Activated CD8-positive, alpha-beta memory T cell treated with anti-CD3 and anti-CD28 coated beads, Interleukin-2, amount 50 U/mL, for 4 hours (primary cell): Measurements from ENCODE around the gene JAG2.
A peak's percentile ranks its signal among the peaks of the same experiment; 100 is the strongest.

Experiments
- DNase-seq: peaks from one replicate; pipeline ENCODE4 v3.0.0-alpha.2; 2020

The JAG2 gene

DNA sequence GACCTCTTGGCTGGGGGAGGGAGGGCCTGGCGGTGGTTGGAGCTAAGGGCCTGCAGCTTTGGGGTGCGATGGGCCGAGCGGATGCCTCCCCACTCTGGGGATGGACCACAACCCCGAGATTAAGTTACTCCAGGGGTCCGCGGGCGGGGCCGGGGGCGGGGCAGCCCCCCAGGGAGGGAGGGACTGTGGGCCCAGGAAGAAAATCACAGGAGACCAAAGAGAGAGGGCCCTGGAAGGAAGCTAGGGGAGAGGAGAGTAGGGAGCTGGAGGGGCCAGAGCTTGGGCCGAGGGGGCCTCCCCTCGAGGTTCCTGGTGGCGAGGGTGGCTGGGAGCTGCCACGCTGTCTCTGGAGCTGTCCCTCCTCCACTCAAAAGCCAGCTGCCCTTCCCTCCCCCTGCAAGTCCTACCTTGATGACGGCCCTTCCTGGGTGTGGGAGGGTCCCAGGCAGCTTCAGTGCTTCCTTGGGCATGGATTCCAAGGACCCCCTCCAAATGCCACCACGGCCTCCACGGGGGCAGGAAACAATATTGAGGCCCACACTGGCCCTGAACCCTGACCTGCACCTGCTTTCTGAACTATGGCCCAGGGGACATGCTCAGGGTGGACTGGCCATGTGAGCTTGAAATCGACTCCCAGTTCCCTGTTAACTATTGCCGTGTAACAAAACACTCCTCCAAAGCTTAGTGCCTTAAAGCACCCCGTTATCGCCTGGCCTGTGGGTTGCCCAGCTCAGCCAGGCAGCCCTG, 13.1 kb upstream of the JAG2 start:
- no peak for DNase-seq

DNA sequence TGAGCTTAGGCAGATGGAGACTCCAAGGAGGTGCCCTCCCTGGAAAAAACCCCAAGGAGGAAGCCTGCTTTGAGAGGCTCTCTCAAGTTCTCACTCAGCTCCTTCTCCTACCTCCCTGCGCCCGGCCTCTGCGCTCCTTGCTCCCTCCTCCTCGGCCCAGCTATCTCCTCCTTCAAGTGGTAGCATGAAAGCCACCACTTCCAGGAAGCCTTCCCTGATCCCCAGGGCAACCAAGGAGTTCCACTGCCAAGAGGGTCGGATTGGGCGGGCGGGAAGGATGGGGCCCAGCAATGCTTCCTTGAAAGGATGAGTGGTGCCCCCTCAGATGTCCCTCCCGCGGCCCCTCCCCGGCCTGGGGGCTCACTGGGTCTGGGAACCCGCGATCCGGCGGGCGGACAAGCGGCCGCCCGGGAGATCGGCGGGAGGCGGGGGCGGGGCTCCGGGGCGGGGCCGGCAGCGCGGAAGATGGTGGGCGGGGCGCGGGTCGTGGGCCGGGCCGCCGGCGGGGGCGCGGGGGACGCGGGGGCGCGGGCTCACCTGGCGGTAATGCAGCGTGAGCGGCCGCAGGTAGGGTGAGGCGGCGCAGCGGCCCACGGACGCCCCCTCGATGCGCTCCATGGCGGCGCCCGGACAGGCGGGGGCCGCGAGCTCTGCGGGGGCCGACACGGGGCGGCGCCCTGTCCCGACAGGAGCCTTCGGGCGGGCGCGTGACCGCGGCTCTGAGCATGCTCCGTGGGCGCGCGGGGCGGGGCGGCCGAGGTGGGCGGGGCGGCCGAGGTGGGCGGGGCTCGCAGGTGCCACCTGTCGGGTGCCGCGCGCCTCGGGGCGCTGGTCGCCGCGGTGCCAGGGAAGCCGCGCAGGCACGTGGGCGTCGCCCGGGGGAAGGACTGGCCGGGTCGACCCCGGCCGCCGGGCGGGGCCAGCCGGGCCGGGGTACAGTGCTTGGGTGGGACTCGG, 12.3 kb upstream of the JAG2 start, which contains the start of gene NUDT14:
Gene NUDT14, minus strand, starts transcription at position 721 of the 957 bp plus-strand sequence. Its CDS starts 103 bp downstream, at position 618.
- peak; percentile 86 for DNase-seq

DNA sequence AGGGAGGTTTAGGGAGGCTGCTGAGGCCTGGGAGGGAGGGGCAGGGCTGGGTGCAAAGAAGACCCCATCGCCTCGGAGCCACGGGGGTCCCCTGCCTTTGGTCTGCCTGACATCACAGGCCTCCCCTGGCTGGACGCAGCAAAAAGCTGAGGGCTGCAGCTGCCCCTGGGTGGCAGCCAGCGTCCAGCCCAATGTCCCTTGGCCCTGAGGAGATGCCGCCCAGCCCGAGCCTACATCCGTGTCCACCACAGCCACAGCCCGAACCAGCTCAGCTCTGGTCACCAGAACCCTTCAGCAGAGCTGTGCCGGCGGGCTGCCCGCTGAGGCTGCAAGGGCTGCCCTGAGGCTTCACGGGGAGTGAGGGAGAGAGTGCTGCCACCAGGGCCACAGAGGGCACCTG, 10.6 kb upstream of the JAG2 start:
- DNase-seq, result no peak

DNA sequence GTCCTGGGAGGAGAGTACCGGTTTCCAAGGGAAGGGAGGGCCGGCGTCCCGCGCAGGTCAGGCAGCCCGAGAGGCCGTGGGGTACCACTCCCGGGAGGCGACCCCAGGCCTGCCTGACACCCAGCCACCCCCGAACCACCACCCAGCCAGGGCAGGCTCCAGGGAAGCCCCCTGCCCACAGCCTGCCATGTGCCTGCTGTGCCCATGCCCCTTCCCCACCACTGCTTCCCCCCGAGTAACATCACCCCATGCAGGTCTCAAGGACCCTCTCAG, 10.2 kb upstream of the JAG2 start:
- DNase-seq, result no peak

DNA sequence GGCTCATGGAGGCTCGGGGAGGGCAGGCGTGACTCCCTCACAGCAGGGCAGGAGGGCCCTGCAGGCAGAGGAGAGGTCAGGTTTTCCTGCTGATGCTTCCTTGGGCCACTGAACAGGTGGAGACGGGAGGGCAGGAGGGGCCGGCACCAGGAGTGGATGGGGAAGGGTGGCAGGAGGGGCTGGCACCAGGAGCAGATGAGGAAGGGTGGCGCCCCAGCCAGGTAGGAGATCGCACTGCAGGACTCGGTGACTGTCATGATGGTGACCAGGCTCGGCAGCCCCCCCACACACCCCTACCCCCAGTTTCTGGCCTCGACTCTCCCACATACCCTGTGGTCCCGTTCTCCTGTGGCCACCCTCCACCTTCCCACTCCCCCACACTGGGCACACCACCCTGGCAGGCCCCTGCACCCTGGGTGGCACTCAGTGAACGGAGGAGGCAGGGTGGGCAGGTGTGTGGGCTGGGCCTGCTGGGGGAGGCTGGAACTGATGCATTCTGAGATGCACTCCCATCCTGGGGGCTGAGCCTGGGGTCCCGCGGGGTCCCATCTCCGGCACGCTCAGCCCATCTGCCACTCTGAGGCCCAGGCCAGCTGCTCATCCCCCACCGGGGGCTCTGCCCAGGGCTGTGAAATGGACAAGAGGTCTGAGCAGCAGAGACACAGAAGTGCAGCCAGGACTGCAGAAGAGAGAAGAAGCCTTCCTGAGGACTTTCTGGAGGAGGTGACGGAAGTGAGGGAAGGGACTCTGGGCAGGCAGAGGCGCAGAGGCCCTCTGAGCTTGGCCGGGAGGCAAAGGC, 9.7 kb upstream of the JAG2 start:
- DNase-seq, result no peak

DNA sequence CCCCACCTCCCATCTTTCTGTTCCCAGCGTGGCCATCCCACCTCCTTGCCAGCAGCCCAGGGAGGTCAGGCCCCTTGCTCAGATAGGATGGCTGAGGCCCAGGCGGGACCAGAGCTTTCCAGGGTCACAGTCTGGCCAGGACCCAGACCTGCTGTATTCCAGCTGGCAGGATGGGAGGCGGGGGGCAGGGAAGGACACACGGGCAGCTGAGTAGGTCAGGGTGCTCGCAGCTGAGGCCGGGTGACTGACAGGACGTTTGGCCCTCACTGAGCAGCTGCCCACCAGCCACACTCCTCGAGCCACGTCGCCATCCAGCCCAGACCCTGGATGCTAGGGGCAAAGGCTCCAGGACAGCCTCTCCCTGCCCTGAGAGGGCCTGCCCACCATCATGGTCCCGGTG, 8.5 kb upstream of the JAG2 start:
- no peak for DNase-seq

DNA sequence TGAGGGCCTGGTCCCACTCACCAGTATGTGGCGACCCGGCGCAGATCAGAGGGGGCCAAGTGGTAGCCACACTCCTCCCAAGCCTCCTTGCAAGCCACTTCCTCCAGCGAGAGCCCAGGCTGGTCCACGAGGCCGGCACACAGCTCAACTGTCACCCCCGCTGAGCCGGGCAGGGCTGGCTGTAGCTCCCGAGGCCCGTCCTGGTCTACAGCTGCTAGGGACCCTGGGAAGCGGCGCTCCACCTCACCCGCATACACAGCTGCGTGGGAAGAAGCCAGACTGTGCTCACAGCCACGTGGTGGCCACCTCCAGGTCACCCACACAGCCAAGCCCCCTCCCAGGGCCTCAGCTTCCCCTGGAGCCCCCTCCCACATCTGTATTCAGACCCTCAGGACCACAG, 7.9 kb upstream of the JAG2 start:
- DNase-seq, result no peak

DNA sequence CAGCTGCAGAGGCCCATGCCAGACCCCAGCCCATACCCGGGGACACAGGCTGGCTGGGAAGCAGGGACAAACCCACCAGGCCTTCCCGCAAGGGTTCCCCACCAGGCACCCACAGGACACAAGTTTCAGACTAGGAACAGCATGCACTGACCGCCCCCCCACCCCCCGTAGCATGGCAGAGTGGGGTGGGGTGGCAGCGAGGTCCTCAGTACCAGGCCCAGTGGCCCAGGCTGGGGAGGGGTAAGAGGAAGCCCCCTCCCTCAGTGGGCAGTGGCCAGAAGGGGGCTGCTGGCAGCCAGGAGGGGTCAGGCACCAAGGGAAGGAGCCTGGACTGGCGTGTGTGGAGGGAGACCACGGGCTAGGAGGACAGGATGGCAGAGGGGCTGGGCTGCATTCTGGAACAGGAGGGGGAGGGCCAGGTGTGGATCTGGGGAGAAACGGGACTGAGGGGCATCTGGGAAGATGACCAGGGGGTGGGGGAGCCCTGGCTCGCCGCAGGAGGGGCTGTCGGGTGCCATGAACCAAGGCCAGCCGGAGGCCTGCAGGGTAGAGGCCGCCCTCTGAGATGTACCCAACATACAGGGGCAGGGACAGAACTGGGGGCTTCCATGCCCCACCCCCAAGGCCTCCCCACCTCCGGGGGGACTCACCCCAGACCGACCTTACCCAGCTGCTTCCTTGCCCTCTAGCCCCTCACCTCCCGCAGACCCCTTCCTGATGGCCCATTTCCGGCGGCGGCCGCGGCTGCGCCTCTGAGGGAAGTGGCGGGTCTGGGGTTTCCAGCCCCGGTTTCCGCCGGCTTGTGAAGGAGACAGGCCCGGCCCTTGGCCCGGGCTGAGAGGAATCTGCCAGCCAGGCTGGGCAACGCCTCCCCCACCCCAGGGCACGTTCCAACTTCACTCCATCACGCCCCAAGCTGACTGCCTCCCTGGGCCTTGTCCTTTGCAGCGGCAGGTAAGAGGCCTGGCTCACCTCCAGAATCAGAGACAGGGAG, 5.6 kb upstream of the JAG2 start:
- no peak for DNase-seq

DNA sequence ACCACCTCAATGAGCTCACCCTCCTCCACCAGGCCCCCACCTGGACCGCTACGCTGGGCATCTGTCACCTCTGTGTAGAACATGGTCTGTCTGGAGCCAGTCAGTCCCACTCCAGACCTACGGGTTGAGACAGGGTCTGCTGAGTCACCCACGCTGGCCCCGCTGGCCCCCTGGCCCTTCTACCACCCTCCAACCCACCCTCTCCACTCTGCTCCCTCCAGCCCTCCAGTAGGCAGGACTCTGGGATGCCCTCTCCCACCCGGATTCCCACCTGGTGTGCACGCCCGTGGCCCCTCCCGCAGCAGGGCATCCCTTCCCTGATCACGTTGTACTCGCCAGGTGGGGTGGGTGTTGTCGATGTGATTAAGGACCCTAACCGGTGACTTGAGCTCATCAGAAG, 4.6 kb upstream of the JAG2 start:
- DNase-seq, result no peak

DNA sequence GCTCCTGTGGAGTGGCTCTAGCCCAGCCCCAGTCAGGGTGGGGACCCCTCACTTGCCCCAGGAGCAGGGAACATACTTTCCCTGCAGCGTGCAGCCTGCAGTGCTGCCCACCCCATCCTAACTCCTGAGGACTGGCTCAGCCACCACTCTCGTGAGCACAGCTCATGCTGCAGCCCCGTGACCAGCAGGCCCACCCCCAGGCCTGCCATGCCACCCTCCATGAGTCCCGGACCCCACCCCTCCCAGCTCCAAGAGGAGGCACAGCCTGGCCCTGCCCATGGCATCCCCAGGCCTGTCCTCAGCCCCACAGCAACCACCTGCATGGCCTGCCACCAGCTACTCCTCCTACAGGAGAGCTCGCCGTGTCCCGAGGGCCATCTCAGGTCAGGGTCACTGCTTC, 3.9 kb upstream of the JAG2 start:
- DNase-seq, result no peak

DNA sequence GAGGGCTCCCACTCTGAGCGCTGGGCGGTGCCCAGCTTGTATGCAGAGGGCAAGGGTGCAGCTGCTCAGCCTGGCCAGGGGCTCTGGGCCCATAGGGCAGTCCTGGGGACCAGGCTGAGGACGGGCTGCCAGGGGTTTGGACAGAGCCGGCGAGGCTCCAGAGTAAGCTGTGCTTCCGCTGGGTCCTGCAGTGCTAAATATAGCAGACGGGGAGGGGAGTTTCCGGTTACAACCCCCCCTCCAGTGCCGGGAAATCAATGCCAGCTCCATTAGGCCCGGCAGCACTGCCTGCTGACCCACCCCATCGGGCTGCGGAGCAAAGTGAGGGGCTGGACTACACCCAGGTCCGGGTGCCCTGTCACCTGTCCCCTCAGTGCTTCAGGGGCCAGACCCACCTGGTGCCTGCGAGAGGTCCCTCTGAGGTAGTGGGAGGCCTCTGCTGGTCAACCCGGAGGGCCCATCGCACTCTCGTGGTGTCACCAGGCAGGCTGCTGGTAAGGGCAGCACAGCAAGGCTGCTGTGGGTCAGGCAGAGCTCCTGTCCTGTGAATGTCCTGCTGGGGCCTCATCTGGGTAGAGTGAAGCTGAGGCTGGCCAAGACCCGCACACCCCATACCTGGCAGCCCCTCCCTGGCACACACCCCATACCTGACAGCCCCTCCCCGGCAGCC, 2.6 kb upstream of the JAG2 start:
- no peak for DNase-seq

DNA sequence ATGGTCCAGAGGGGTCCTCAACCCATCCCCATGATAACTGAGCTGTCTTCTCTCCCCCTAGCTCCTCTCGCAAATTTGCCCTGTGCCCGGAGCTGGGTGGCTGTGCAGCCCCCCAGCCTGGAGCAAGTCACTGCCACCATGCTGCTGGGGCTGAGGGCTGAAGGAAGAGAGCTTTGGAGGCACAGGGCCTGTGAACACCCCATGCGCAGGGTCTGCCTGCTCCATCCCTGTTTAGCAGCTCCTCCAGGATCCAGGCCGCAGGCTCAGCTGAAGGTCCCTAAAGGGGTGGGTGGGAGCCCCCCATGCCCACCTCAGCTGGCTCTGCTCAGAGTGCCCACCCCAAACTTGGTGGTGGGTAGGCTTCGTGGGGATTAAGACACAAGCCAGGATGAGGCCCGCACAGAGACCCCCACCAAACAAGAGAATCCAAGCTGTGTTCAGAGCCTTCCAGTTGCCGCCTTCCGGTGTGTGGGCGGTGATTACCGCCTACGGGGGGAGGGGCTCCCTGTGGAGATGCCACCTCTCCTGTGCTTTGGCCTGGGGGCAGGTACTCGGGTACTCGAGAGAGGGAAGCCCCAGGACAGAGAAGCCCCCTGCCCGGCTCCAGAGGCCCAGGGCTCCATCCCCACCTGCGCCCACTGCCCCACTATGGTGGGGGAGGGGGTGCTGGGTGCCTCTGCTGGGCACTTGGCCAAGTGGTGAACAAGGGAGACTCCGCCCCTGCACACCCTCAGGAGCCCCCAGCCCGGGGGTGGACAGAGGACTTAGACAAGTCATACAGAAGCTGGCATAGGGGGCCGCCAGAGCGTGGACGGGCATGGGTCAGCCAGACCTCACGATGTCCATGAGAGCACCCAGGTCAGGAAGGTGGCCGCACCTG, 1.4 kb upstream of the JAG2 start:
- DNase-seq, result no peak

DNA sequence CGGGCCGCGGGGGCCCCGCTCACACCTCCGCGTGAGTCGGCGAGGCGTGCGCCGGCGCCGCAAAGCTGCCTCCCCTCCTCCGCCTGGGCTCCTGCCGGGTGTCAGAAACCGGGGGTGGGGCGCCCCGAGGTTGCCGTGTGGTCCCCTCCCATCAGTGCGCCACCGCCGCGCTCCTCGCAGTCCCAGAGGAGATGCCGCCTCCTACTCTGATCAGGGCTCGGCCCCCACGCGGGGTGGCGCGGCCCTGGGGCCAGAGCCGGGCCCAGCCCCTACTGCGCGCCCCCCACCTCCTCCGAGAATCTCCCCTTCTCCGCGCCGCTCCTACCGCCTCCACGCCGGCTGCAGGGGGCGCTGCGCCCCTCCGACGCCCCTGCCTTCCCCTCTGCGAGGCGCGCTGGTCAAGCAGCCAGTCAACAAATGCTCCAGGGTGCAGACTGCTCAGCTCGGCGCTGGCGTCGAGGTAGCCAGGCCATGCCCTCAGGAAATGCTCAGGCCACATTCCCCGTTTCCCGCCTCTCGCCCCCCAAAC, 467 bp upstream of the JAG2 start:
- DNase-seq, result peak; percentile 45

DNA sequence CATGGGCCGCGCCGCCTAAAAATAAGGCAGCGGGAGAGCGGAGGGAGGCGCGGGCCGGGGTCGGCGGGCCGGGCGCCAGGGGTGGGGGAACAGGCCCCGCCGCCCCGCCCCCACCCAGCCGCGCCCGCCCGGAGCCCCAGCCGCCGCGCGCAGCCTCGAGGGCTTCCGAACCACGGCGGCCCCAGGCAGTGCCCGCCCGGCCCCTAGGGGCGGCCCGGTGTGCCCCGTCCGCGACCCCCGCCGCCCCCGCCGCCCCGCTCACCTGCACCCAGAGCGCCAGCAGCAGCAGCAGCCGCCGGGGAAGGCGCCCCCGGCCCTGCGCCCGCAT, 519 bp downstream of the JAG2 start:
- DNase-seq, result no peak

DNA sequence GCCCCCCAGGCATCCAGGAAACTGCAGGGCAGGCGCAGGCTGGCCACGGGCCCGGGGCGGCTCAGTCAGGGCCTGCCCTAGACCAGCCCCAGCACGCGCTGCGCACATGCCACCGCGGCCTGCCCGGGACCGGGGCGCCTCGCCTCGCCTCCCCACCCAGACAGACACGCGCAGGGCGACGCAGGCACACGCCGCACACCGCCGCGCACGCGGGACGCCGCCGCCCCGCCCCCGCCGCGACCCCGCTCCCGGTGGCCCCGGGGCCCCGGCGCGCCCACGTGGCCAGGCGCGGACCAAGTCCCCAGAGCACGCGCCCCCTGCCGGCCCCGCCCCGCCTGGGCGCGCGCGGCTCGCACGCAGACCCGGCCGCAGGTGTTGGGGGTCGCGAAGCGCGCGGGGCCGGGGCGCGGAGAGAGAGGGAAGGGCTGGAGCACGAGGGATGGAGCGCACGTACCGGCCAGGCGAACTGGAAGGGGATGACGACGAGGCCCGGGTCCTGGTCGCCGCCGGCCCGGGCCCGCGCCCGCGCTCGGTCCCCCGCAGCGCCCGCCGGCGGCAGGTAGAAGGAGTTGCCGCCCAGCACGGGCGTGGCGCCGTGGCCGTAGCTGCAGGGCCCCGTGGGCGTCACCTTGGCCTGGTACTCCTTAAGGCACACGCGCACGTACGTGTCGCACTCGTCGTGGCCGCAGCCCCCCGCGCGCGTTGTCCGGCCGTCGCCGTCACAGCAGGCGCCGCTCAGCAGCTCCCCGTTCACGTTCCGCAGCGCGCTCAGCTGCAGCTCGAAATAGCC, 1.1 kb downstream of the JAG2 start:
- no peak for DNase-seq

DNA sequence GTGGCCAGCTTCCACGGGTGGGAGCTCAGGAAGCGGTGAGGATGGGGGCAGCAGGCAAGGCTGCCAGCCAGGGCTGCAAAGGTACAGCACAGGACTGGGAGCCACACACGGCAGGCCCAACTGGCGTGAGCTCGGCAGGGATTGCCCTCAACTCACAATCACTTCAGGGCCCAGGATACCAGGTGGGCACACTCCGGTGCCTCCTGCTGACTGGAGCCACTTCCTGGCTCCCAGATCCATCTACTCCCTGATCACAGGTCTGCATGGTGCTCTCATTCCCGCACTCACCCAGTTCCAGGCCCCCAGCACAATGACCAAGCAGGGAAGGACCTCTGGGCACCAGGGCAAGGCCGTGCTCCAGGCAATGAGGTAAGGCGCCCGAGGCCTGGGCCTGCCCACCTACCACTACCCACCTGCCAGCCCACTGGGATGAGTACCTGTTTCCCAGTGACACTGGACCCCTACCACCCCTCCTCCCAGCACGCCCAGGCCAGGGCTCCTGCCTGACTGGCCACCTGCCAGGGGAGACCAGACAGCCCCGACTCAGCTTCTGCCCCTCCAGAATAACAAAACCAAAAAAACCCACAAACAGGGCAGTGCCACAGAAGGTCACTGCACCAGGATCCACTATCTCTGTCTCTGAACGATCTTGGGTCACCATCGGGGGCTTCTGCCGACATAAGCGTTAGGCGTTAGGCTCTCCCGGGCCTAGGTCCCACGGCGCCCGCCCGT, 1.8 kb downstream of the JAG2 start:
- no peak for DNase-seq

DNA sequence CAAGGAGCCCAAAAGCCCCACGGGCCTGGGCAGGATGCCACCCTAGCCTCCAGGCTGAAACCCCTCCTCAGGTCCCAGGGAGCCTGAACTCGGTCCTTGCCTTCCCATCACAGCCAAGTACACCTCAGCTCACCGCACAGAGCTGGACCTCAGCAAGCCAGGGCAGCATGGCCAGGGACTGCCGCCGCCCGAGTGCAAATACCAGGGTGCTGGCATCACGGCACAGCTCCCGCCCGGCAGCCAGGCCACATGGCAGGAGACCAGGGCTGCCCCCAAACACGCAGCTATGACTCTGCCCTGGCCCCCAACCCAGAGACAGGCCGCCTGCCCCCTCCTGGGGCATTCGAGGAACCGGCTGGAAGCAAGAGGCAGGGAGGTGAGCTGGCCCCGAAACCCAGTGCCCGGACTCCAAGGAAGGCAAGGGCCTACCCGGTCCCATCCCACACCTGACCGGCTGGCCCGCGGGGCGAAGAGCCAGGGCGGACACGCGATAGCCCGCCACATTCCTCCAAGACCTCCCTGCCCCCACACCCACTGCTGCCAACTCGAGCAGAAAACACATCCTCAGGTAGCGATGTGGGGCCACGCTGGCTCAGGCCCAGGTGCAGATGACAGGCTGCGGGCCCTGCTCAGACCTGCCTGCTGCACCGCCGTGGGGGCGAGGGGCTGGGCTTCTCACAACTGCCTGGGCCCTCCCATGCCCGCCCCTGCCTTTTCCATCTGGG, 2.7 kb downstream of the JAG2 start:
- DNase-seq, result no peak

DNA sequence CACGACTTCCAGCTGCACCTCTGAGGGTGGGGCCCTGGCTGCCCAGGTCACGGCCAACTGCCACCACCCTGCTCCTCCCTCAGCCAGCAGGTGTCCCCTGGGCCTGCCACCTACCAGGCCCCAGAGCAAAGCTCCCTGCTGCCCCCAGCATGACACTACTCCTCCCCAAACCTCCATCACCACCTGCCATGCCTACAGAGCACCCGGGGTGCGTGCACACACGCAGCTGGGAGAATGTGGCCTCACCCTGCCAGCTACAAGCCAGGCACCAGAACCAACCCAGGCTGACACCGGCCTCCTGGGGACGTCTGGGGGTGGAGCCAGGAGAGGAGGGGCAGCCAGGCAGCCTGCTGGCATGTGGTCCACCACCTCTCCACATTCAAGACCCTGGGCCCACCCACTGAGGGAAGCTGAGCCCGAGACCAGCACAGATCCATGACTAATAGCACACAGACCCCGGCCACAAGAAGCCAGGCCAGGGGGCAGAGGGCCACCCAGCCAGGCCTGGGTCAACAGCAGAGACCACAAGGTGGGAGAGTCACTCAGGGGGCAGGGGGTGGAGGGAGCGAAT, 3.4 kb downstream of the JAG2 start:
- DNase-seq, result no peak
